ENCODE data around the gene ADSS2.

DNA sequence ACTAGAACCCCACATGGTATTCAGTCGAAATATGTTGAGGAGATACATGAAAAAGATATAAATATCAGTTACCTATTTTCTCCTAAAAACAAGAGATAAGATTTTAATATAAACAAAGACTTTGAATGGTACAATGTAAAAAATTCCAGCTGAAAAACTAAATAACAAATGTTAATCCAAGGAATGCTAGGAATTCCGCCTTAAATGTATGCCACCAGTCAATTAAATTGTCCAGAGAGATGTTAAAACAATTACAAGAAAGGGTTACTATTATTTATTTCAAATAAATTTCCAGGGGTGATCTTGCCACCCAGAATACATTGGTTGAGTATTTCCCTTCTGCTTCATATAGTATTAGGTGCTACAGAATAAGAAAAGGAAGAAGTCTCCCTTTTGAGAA, 4.2 kb downstream of the ADSS2 start:
- TF ChIP-seq, protein P1, sequence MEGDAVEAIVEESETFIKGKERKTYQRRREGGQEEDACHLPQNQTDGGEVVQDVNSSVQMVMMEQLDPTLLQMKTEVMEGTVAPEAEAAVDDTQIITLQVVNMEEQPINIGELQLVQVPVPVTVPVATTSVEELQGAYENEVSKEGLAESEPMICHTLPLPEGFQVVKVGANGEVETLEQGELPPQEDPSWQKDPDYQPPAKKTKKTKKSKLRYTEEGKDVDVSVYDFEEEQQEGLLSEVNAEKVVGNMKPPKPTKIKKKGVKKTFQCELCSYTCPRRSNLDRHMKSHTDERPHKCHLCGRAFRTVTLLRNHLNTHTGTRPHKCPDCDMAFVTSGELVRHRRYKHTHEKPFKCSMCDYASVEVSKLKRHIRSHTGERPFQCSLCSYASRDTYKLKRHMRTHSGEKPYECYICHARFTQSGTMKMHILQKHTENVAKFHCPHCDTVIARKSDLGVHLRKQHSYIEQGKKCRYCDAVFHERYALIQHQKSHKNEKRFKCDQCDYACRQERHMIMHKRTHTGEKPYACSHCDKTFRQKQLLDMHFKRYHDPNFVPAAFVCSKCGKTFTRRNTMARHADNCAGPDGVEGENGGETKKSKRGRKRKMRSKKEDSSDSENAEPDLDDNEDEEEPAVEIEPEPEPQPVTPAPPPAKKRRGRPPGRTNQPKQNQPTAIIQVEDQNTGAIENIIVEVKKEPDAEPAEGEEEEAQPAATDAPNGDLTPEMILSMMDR (conservative IDR thresholded peaks at IDR 0.05; ENCODE audit: low read length), result no peak
- no peak for TF ChIP-seq EZH2phosphoT487 (IDR thresholded peaks at IDR 0.05; ENCODE audit: borderline replicate concordance)

Measured in Loucy (cell line).